HEK293 (cell line): ENCODE measurements around the gene PHACTR3.

Experiments
- CTCF ChIA-PET: fragments of 350-600 bp; formaldehyde crosslinking; extraction: SDS; loops from one replicate; lab custom pipeline; 2021; ENCODE audit warnings: antibody characterized with exemption; lab: Yijun Ruan, JAX
- POLR2A ChIA-PET: fragments of 300-600 bp; formaldehyde crosslinking; extraction: SDS; loops from one replicate; lab custom pipeline; 2020; ENCODE audit warnings: antibody characterized with exemption, inconsistent platforms; lab: Yijun Ruan, JAX
- H3K27ac ChIP-seq: fragments of 200-500 bp; sonication (Bioruptor generic); 2 replicates; pipeline ENCODE4 v1.5.1; 2014; ENCODE audit warnings: low read depth, low read length, control low read depth, inconsistent platforms; ENCODE audit errors: extremely low read depth
- H3K36me3 ChIP-seq, 2 experiments: fragments of 200-500 bp in 1 of 2; sonication (Bioruptor generic) in 1 of 2; 1 replicate in 1 of 2; 2 replicates in 1 of 2; pipeline ENCODE4 v1.5.1; 2014 to 2017; ENCODE audit warnings: inconsistent platforms in 2 of 2, low read length in 2 of 2; ENCODE audit not compliant: control insufficient read depth in 2 of 2, insufficient read depth in 1 of 2
- H3K4me1 ChIP-seq: fragments of 200-500 bp; sonication (Bioruptor generic); 2 replicates; pipeline ENCODE4 v1.5.1; 2014; ENCODE audit warnings: mild to moderate bottlenecking, low read length, inconsistent platforms; ENCODE audit not compliant: control insufficient read depth, insufficient read depth
- H3K4me3 ChIP-seq: 2 replicates; pipeline ENCODE4 v1.5.1; 2011; ENCODE audit warnings: low read depth, mild to moderate bottlenecking, control low read depth, low read length, moderate library complexity
- H3K9me3 ChIP-seq: fragments of 200-500 bp; sonication (Bioruptor generic); 2 replicates; pipeline ENCODE4 v1.5.1; 2014; ENCODE audit warnings: low read depth, low read length, inconsistent platforms; ENCODE audit not compliant: control insufficient read depth, insufficient read depth
- GFI1B ChIP-seq: fragments of 450-650 bp; formaldehyde crosslinking; IDR thresholded peaks from 2 replicates; pipeline ENCODE4 v1.5.1; 2016; ENCODE audit warnings: missing biosample characterization, missing genetic modification characterization
- HOXD13 ChIP-seq: sonication (generic); formaldehyde crosslinking; IDR thresholded peaks from 2 replicates; pipeline ENCODE4 v1.8.0; 2022; ENCODE audit warnings: missing genetic modification reagents, borderline replicate concordance
- KLF10 ChIP-seq: fragments of 450-650 bp; IDR thresholded peaks from 2 replicates; pipeline ENCODE4 v1.5.1; 2018; ENCODE audit warnings: missing biosample characterization, mild to moderate bottlenecking, missing genetic modification characterization
- REPIN1 ChIP-seq: fragments of 450-650 bp; formaldehyde crosslinking; IDR thresholded peaks from 2 replicates; pipeline ENCODE4 v1.5.1; 2017; ENCODE audit warnings: missing biosample characterization, missing genetic modification characterization, low read depth
- SP2 ChIP-seq: fragments of 450-650 bp; formaldehyde crosslinking; IDR thresholded peaks from 2 replicates; pipeline ENCODE4 v1.5.1; 2016; ENCODE audit warnings: missing biosample characterization, missing genetic modification characterization
- TRIM28 ChIP-seq: IDR thresholded peaks from 2 replicates; pipeline ENCODE4 v1.6.1; 2011; ENCODE audit warnings: low read length, control low read depth, borderline replicate concordance
- ZNF114 ChIP-seq: fragments of 450-650 bp; formaldehyde crosslinking; IDR thresholded peaks from 2 replicates; pipeline ENCODE4 v1.5.0; 2017; ENCODE audit warnings: missing biosample characterization, missing genetic modification characterization
- ZNF138 ChIP-seq: fragments of 450-650 bp; formaldehyde crosslinking; IDR thresholded peaks from 2 replicates; pipeline ENCODE4 v1.5.1; 2016; ENCODE audit warnings: missing biosample characterization, missing genetic modification characterization, borderline replicate concordance
- ZNF148 ChIP-seq: fragments of 450-650 bp; formaldehyde crosslinking; IDR thresholded peaks from 2 replicates; pipeline ENCODE4 v1.5.0; 2017; ENCODE audit warnings: missing biosample characterization, missing genetic modification characterization, borderline replicate concordance
- ZNF211 ChIP-seq: fragments of 450-650 bp; formaldehyde crosslinking; IDR thresholded peaks from 2 replicates; pipeline ENCODE4 v1.5.1; 2016; ENCODE audit warnings: low read depth, missing biosample characterization, missing genetic modification characterization
- ZNF223 ChIP-seq: fragments of 450-650 bp; formaldehyde crosslinking; IDR thresholded peaks from 2 replicates; pipeline ENCODE4 v1.5.1; 2016; ENCODE audit warnings: missing biosample characterization, missing genetic modification characterization
- ZNF26 ChIP-seq: fragments of 450-650 bp; formaldehyde crosslinking; IDR thresholded peaks from 2 replicates; pipeline ENCODE4 v1.5.1; 2016; ENCODE audit warnings: missing biosample characterization, missing genetic modification characterization
- ZNF341 ChIP-seq: fragments of 450-650 bp; formaldehyde crosslinking; IDR thresholded peaks from 2 replicates; pipeline ENCODE4; 2016; ENCODE audit warnings: low read depth, missing biosample characterization, missing genetic modification characterization
- ZNF362 ChIP-seq: fragments of 450-650 bp; formaldehyde crosslinking; IDR thresholded peaks from 2 replicates; pipeline ENCODE4 v1.5.1; 2016; ENCODE audit warnings: missing biosample characterization, missing genetic modification characterization
- ZNF37A ChIP-seq: fragments of 450-650 bp; IDR thresholded peaks from 2 replicates; pipeline ENCODE4 v1.5.1; 2018; ENCODE audit warnings: missing biosample characterization, missing genetic modification characterization
- ZNF416 ChIP-seq: fragments of 450-650 bp; formaldehyde crosslinking; IDR thresholded peaks from 2 replicates; pipeline ENCODE4 v1.5.1; 2016; ENCODE audit warnings: missing biosample characterization, missing genetic modification characterization
- ZNF514 ChIP-seq: fragments of 450-650 bp; formaldehyde crosslinking; IDR thresholded peaks from 2 replicates; pipeline ENCODE4 v1.5.1; 2016; ENCODE audit warnings: missing biosample characterization, missing genetic modification characterization
- ZNF585B ChIP-seq: fragments of 450-650 bp; formaldehyde crosslinking; IDR thresholded peaks from 2 replicates; pipeline ENCODE4 v1.5.1; 2016; ENCODE audit warnings: missing biosample characterization, missing genetic modification characterization
- ZNF610 ChIP-seq: fragments of 450-650 bp; formaldehyde crosslinking; IDR thresholded peaks from 2 replicates; pipeline ENCODE4 v1.5.1; 2016; ENCODE audit warnings: missing biosample characterization, missing genetic modification characterization, borderline replicate concordance
- ZNF701 ChIP-seq: fragments of 450-650 bp; formaldehyde crosslinking; IDR thresholded peaks from 2 replicates; pipeline ENCODE4 v1.5.1; 2016; ENCODE audit warnings: missing biosample characterization, missing genetic modification characterization
- ZNF704 ChIP-seq: fragments of 450-650 bp; formaldehyde crosslinking; IDR thresholded peaks from 2 replicates; pipeline ENCODE4 v1.5.1; 2016; ENCODE audit warnings: missing biosample characterization, missing genetic modification characterization
- ZNF777 ChIP-seq: fragments of 450-650 bp; formaldehyde crosslinking; IDR thresholded peaks from 2 replicates; pipeline ENCODE4 v1.5.1; 2017; ENCODE audit warnings: missing biosample characterization, missing genetic modification characterization, borderline replicate concordance
- ZNF830 ChIP-seq: fragments of 450-650 bp; IDR thresholded peaks from 2 replicates; pipeline ENCODE4 v1.5.0; 2018; ENCODE audit warnings: missing biosample characterization, missing genetic modification characterization, low read depth, mild to moderate bottlenecking, moderate library complexity
- ZSCAN5A ChIP-seq: fragments of 450-650 bp; formaldehyde crosslinking; IDR thresholded peaks from 2 replicates; pipeline ENCODE4 v1.5.1; 2016; ENCODE audit warnings: missing biosample characterization, missing genetic modification characterization

The PHACTR3 gene

GRCh38 chr20:59871096-59871495 lies 266.8 kb downstream of the PHACTR3 start:
- Histone ChIP-seq H3K4me3 (no peak overlapping the region), H3K4me1 (no peaks in the 10 kb centered on the region)
- CTCF ChIA-PET, result no interaction called here
- TF ChIP-seq TRIM28, result no peak
- no peak for TF ChIP-seq SP2 (tag by site-specific recombination)
- TF ChIP-seq ZSCAN5A (tag by site-specific recombination), result no peak
- TF ChIP-seq HOXD13 (CRISPR knock-in tag), result no peak
- no peak for TF ChIP-seq ZNF585B (tag by site-specific recombination)
- TF ChIP-seq ZNF114 (tag by site-specific recombination), result no peak
- no peak for TF ChIP-seq ZNF26 (tag by site-specific recombination)
- TF ChIP-seq ZNF830 (tag by site-specific recombination), result no peak
- TF ChIP-seq ZNF138, result no peak
- TF ChIP-seq ZNF610 (tag by site-specific recombination), result no peak
- TF ChIP-seq ZNF701 (tag by site-specific recombination), result no peak
- TF ChIP-seq, all 188 proteins: peak for 0
- Histone ChIP-seq H3K9me3 (no peaks in the 10 kb centered on the region), H3K27ac (no peak overlapping the region), H3K36me3 (no peaks in the 10 kb centered on the region)
- POLR2A ChIA-PET, result no interaction called here

GRCh38 chr20:59873409-59873808 lies 269.1 kb downstream of the PHACTR3 start:
- H3K27ac ChIP-seq, result no peak overlapping the region
- H3K36me3 ChIP-seq, result no peaks in the 10 kb centered on the region
- POLR2A ChIA-PET, result no interaction called here
- no peaks in the 10 kb centered on the region for H3K9me3 ChIP-seq
- no peak overlapping the region for H3K4me3 ChIP-seq
- H3K4me1 ChIP-seq, result no peaks in the 10 kb centered on the region
- CTCF ChIA-PET, result interaction anchor here (2.8 kb wide), 1 partner anchor 24 kb away, joined by 15 read pairs; no protein-coding TSS in a partner anchor
- TF ChIP-seq REPIN1 (tag by site-specific recombination), result no peak

- no peaks in the 10 kb centered on the region for H3K36me3 ChIP-seq
- no peaks in the 10 kb centered on the region for H3K9me3 ChIP-seq
- H3K4me3 ChIP-seq, result no peak overlapping the region
- no peak overlapping the region for H3K27ac ChIP-seq
- POLR2A ChIA-PET, result interaction anchor here (0.6 to 1.0 kb wide), 2 partner anchors 56 to 1335 kb away, joined by 3 to 4 read pairs; no protein-coding TSS in a partner anchor
- no peaks in the 10 kb centered on the region for H3K4me1 ChIP-seq
- CTCF ChIA-PET, result interaction anchor here (0.6 to 1.4 kb wide), 2 partner anchors 54 to 259 kb away, joined by 3 read pairs; no protein-coding TSS in a partner anchor
- TF ChIP-seq KLF10 (tag by site-specific recombination) (no peak), ZSCAN5A (tag by site-specific recombination) (no peak), ZNF704 (tag by site-specific recombination) (no peak), ZNF777 (tag by site-specific recombination) (no peak), ZNF148 (tag by site-specific recombination) (no peak), ZNF341 (tag by site-specific recombination) (no peak), ZNF362 (tag by site-specific recombination) (no peak), ZNF223 (no peak), ZNF416 (tag by site-specific recombination) (no peak), ZNF514 (tag by site-specific recombination) (no peak), ZNF37A (tag by site-specific recombination) (no peak), ZNF211 (tag by site-specific recombination) (no peak), GFI1B (no peak)
Measured at GRCh38 chr20:59880198-59880597, 275.9 kb downstream of the PHACTR3 start.
